HG03457 (cell line): ENCODE measurements around the gene LMNA.
"Not testable (repeated sequence)": the region's sequence is repeated elsewhere in the genome, so short reads cannot be mapped to it uniquely, and the experiment has no call there.

Experiments used
- ATAC-seq: cut with Tn5 transposase; IDR thresholded peaks from one replicate; pipeline ENCODE4 v1.9.1; 2021; ENCODE audit warnings: moderate number of reproducible peaks; ENCODE audit not compliant: unreplicated experiment

Gene LMNA

GRCh38 chr1:156103521-156103947 is 11.0 kb upstream of the LMNA start:
- ATAC-seq, result no peak

- ATAC-seq, result no peak
These were observed 10.3 kb upstream of the LMNA start for GRCh38 chr1:156104065-156104810.

- no peak for ATAC-seq
These were observed 9.4 kb upstream of the LMNA start for GRCh38 chr1:156104861-156105832.

- ATAC-seq, result no peak
These were observed 7.7 kb upstream of the LMNA start for GRCh38 chr1:156106624-156107488.

- ATAC-seq, result no peak
These were observed 6.5 kb upstream of the LMNA start for GRCh38 chr1:156108057-156108456.

- ATAC-seq, result no peak
These were observed 5.8 kb upstream of the LMNA start for GRCh38 chr1:156108664-156109241.

GRCh38 chr1:156110252-156110651 is 4.3 kb upstream of the LMNA start:
- ATAC-seq, result no peak

- ATAC-seq, result no peak
These were observed 3.1 kb upstream of the LMNA start for GRCh38 chr1:156111355-156111962.

GRCh38 chr1:156112276-156113137 is 2.0 kb upstream of the LMNA start:
- no peak for ATAC-seq

GRCh38 chr1:156113282-156113950 is 1.1 kb upstream of the LMNA start:
- no peak for ATAC-seq

- no peak for ATAC-seq
These were observed 505 bp downstream of the LMNA start for GRCh38 chr1:156114919-156115513.

GRCh38 chr1:156115514-156116374 is 1.2 kb downstream of the LMNA start:
- ATAC-seq, result no peak

GRCh38 chr1:156116731-156117130 is 2.2 kb downstream of the LMNA start:
- not testable (repeated sequence) for ATAC-seq

GRCh38 chr1:156117414-156118176 is 3.1 kb downstream of the LMNA start:
- no peak for ATAC-seq

GRCh38 chr1:156118177-156118868 is 3.8 kb downstream of the LMNA start:
- ATAC-seq, result no peak
